Retinal pigment epithelial cell (primary cell): ENCODE results near the gene MSI2.

Experiments used
- DNase-seq: peaks from one replicate; pipeline ENCODE4 v3.0.0-alpha.2; 2010; ENCODE audit warnings: low read depth
- H3K4me3 ChIP-seq: 2 replicates; pipeline ENCODE4 v1.5.1; 2011; ENCODE audit warnings: mild to moderate bottlenecking, low read length, control low read depth, moderate library complexity
- CTCF ChIP-seq: conservative IDR thresholded peaks from 2 replicates; pipeline ENCODE4 v1.5.1; 2011; ENCODE audit warnings: low read depth, low read length, control low read depth, inconsistent platforms

The MSI2 gene

GRCh38 chr17:57331423-57331822 is 75.1 kb downstream of the MSI2 start:
- TF ChIP-seq CTCF, result no peak
- peak; percentile 48 for DNase-seq
- H3K4me3 ChIP-seq, result no peak overlapping the region

- DNase-seq, result no peak
- no peak for TF ChIP-seq CTCF
- H3K4me3 ChIP-seq, result no peak overlapping the region
Observed at GRCh38 chr17:57332501-57332900, 76.2 kb downstream of the MSI2 start.

- no peak for TF ChIP-seq CTCF
- H3K4me3 ChIP-seq, result no peak overlapping the region
- DNase-seq, result no peak
Observed at GRCh38 chr17:57335195-57335792, 79.0 kb downstream of the MSI2 start.

GRCh38 chr17:57337390-57337789 is 81.1 kb downstream of the MSI2 start:
- no peak for DNase-seq
- H3K4me3 ChIP-seq, result no peak overlapping the region
- TF ChIP-seq CTCF, result no peak

- H3K4me3 ChIP-seq, result no peak overlapping the region
- no peak for DNase-seq
- TF ChIP-seq CTCF, result no peak
Observed at GRCh38 chr17:57338257-57338914, 82.1 kb downstream of the MSI2 start.

- H3K4me3 ChIP-seq, result no peak overlapping the region
- no peak for TF ChIP-seq CTCF
- no peak for DNase-seq
Observed at GRCh38 chr17:57340160-57340981, 84.0 kb downstream of the MSI2 start.
